HL-60 (cell line): Measurements from ENCODE around the gene STX2.
"Not testable (repeated sequence)": the region's sequence is repeated elsewhere in the genome, so short reads cannot be mapped to it uniquely, and the experiment has no call there.

Source experiments
- DNase-seq, 2 experiments: peaks; one replicate each; pipeline ENCODE4 v3.0.0-alpha.2; 2010 to 2020; ENCODE audit warnings: low read depth in 1 of 2, low spot score in 1 of 2
- H3K27ac ChIP-seq: fragments of 250-450 bp; sonication (Bioruptor Pico); replicated peaks from 2 replicates; pipeline ENCODE4 v1.5.1; 2020; ENCODE audit warnings: mild to moderate bottlenecking, moderate library complexity
- H3K27me3 ChIP-seq: fragments of 250-450 bp; sonication (Bioruptor Pico); 2 replicates; pipeline ENCODE4 v1.5.1; 2021; ENCODE audit warnings: mild to moderate bottlenecking, moderate library complexity; ENCODE audit not compliant: insufficient read depth, poor library complexity, severe bottlenecking
- H3K4me3 ChIP-seq: replicated peaks from 2 replicates; pipeline ENCODE4 v1.5.1; 2011; ENCODE audit warnings: mild to moderate bottlenecking, control low read depth, low read length; ENCODE audit not compliant: insufficient read depth
- CTCF ChIP-seq: IDR thresholded peaks from one replicate; pipeline ENCODE4 v1.5.1; 2011; ENCODE audit warnings: low read length, control low read depth, inconsistent platforms; ENCODE audit not compliant: insufficient read depth
- GABPA ChIP-seq: IDR thresholded peaks from 2 replicates; pipeline ENCODE4 v1.6.1; 2012; ENCODE audit warnings: low read depth
- POLR2AphosphoS5 ChIP-seq: IDR thresholded peaks from 2 replicates; pipeline ENCODE4 v1.6.1; 2012; ENCODE audit warnings: low read depth
- REST ChIP-seq: IDR thresholded peaks from 2 replicates; pipeline ENCODE4 v1.6.1; 2012; ENCODE audit warnings: low read depth; ENCODE audit not compliant: insufficient replicate concordance
- SPI1 ChIP-seq: IDR thresholded peaks from 2 replicates; pipeline ENCODE4 v1.6.1; 2012; ENCODE audit warnings: low read depth, mild to moderate bottlenecking, borderline replicate concordance

The STX2 gene

GRCh38 chr12:130850418-130851021 lies 11.5 kb upstream of the STX2 start:
- no peak overlapping the region for H3K4me3 ChIP-seq
- no peak for DNase-seq
- H3K27ac ChIP-seq: no peak overlapping the region
- H3K27me3 ChIP-seq: no peaks in the 10 kb centered on the region
- TF ChIP-seq CTCF (no peak), SPI1 (no peak), GABPA (no peak)

- H3K27ac ChIP-seq: no peak overlapping the region
- DNase-seq: no peak
- TF ChIP-seq REST: no peak
- no peak for TF ChIP-seq CTCF
- TF ChIP-seq GABPA: no peak
- no peaks in the 10 kb centered on the region for H3K27me3 ChIP-seq
- no peak overlapping the region for H3K4me3 ChIP-seq
Observed at GRCh38 chr12:130849561-130850417, 10.7 kb upstream of the STX2 start.

- H3K27ac ChIP-seq, H3K4me3 ChIP-seq: not testable (repeated sequence)
Observed at GRCh38 chr12:130848785-130849305, 9.8 kb upstream of the STX2 start.

GRCh38 chr12:130848105-130848504 lies 9.1 kb upstream of the STX2 start:
- H3K27me3 ChIP-seq, H3K27ac ChIP-seq, DNase-seq, H3K4me3 ChIP-seq: not testable (repeated sequence)

More at GRCh38 chr12:130848785-130849305, 9.8 kb upstream of the STX2 start:
- H3K27me3 ChIP-seq, DNase-seq: not testable (repeated sequence)

GRCh38 chr12:130847112-130847511 lies 8.1 kb upstream of the STX2 start:
- no peak overlapping the region for H3K27ac ChIP-seq
- no peak overlapping the region for H3K4me3 ChIP-seq
- TF ChIP-seq SPI1: no peak
- DNase-seq: no peak
- H3K27me3 ChIP-seq: no peaks in the 10 kb centered on the region

- no peaks in the 10 kb centered on the region for H3K27me3 ChIP-seq
- DNase-seq: no peak
- no peak overlapping the region for H3K4me3 ChIP-seq
- no peak overlapping the region for H3K27ac ChIP-seq
- TF ChIP-seq SPI1 (no peak), CTCF (no peak), GABPA (no peak), REST (no peak), POLR2AphosphoS5 (no peak)
Observed at GRCh38 chr12:130846369-130846768, 7.3 kb upstream of the STX2 start.
